Measurements from ENCODE around the gene CEBPZ.
"Not testable (repeated sequence)": the region's sequence is repeated elsewhere in the genome, so short reads cannot be mapped to it uniquely, and the experiment has no call there.

Gene CEBPZ

DNA sequence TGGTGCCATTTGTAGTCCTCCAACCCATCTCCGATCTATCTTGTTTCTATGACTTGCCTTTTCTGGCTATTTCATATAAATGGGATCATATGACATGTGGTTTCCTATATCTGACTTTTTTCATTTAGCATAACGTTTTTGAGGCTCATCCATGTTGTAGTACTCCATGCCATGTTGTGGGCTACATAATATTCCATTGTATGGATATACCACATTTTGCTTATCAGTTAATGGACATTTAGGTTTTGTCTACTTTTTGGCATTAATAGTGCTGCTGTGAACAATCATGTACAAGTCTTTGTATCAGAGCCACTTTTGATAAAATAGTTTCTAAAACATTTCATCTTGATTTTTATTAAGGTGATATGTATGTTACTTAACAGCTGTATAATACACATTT, 27.7 kb downstream of the CEBPZ start:
- no peak overlapping the region for H3K4me3 ChIP-seq (ENCODE audit: control insufficient read depth, low read depth, low read length)
- TF ChIP-seq, protein P1, sequence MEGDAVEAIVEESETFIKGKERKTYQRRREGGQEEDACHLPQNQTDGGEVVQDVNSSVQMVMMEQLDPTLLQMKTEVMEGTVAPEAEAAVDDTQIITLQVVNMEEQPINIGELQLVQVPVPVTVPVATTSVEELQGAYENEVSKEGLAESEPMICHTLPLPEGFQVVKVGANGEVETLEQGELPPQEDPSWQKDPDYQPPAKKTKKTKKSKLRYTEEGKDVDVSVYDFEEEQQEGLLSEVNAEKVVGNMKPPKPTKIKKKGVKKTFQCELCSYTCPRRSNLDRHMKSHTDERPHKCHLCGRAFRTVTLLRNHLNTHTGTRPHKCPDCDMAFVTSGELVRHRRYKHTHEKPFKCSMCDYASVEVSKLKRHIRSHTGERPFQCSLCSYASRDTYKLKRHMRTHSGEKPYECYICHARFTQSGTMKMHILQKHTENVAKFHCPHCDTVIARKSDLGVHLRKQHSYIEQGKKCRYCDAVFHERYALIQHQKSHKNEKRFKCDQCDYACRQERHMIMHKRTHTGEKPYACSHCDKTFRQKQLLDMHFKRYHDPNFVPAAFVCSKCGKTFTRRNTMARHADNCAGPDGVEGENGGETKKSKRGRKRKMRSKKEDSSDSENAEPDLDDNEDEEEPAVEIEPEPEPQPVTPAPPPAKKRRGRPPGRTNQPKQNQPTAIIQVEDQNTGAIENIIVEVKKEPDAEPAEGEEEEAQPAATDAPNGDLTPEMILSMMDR (IDR thresholded peaks at IDR 0.05; ENCODE audit: control insufficient read depth, insufficient read depth, low read depth, low read length, missing control alignments), result no peak
- no peak for DNase-seq (ENCODE audit: low read depth)

- DNase-seq (ENCODE audit: low read depth), result no peak
- TF ChIP-seq, protein P1 (IDR thresholded peaks at IDR 0.05; ENCODE audit: control insufficient read depth, insufficient read depth, low read depth, low read length, missing control alignments), result no peak
- H3K4me3 ChIP-seq (ENCODE audit: control insufficient read depth, low read depth, low read length), result no peak overlapping the region
These were observed 29.6 kb downstream of the CEBPZ start for GRCh38 chr2:37201766-37202165.

GRCh38 chr2:37201208-37201607, 30.2 kb downstream of the CEBPZ start:
- no peak overlapping the region for H3K4me3 ChIP-seq (ENCODE audit: control insufficient read depth, low read depth, low read length)
- TF ChIP-seq, protein P1 (IDR thresholded peaks at IDR 0.05; ENCODE audit: control insufficient read depth, insufficient read depth, low read depth, low read length, missing control alignments), result no peak
- no peak for DNase-seq (ENCODE audit: low read depth)

DNA sequence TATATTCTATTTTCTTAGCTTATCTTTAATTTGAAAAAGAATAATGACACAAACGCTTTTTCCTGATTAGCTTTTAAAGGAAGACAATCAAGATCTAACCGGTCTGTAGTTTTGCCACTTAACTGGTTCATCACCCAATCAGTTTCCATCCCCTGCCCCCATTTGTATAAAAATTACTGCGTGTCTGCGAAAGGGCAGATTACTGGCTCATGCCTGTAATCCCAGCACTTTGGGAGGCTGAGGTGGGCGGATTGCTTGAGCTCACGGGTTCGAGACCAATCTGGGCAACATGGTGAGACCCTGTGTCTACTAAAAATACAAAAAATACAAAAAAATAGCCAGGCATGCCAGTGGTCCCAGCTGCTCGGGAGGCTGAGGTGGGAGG, 32.7 kb downstream of the CEBPZ start:
- TF ChIP-seq, protein P1 (IDR thresholded peaks at IDR 0.05; ENCODE audit: control insufficient read depth, insufficient read depth, low read depth, low read length, missing control alignments), result no peak
- H3K4me3 ChIP-seq (ENCODE audit: control insufficient read depth, low read depth, low read length), result no peak overlapping the region
- DNase-seq (ENCODE audit: low read depth), result no peak

DNA sequence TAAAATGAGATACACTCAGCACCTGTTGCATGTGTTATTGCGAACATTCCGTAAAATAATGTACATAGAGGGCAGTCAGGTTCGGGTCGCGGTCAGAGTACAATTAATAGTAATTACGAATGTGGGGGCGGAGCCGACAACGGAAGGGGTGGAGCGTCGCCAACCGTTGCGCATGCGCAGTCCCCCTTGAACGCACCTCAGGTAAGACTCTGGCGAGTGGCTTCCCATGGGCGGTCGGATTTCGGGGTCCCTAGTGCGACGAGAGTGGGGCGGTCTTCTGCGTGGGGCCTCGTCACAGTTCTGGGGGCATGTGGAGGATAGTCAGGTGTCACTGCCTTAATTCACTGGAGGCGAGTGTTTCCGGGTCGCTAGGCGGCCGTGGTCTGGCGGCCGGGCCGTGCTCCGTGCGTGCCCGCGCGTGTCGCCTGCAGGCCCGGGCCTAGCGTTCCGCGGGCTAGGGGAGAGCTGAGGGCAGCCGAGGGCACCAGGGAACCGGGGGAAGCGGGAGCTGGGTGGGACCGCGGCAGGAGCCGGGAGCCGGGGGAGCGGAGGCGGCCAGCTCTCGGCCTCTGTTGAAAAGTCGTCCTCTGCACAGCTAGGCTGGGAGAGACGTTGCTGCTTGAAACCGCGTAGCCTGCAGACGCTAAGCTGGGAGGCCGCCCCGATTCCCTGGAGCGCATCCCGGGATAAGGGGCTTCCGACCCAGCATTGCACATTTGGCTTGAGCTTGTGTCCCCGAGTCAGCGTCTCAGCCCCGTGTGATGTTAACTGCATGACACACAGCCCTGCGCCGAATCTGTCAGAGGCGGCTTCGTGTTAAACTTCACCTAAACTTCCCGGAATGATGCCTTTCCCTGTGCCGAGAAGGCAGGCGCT, 34.8 kb downstream of the CEBPZ start, which contains the start of gene CEBPZOS:
TSS of gene CEBPZOS (plus strand) at position 177 of the 876 bp plus-strand sequence. CDS start 3,209 bp downstream, outside the sequence.
- peak; percentile 21 for DNase-seq (ENCODE audit: low read depth)
- peak within 1 kb of the TSS; percentile 81 for H3K4me3 ChIP-seq (ENCODE audit: control insufficient read depth, low read depth, low read length)
- TF ChIP-seq, protein P1 (IDR thresholded peaks at IDR 0.05; ENCODE audit: control insufficient read depth, insufficient read depth, low read depth, low read length, missing control alignments), result no peak

GRCh38 chr2:37195862-37196319, 35.5 kb downstream of the CEBPZ start:
- not testable (repeated sequence) for DNase-seq (ENCODE audit: low read depth)
- H3K4me3 ChIP-seq (ENCODE audit: control insufficient read depth, low read depth, low read length), result peak overlapping the region; percentile 81

DNA sequence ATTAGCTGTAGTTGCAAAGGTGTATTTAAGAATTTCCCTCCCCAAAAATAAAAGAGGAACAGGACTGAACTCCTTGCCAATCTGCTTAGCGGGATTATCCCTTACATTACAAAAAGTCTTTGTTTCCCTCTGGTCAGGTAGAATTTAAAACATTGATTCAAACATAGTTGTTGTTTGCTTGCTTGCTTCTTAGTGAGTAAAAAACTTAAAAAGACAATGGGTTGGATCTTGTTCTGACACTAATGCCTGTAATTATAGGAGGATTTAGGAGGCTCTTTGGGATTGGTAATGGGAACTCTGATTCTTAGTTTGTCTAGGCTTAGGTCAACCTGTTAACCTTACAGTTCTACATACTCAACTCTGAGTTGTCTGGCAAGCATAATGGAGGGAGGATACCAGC, 38.8 kb downstream of the CEBPZ start:
- TF ChIP-seq, protein P1 (IDR thresholded peaks at IDR 0.05; ENCODE audit: control insufficient read depth, insufficient read depth, low read depth, low read length, missing control alignments), result no peak
- DNase-seq (ENCODE audit: low read depth), result no peak
- H3K4me3 ChIP-seq (ENCODE audit: control insufficient read depth, low read depth, low read length), result no peak overlapping the region

All from AG09309 (cell line).